HepG2 (cell line): Measurements from ENCODE around the gene SH2B2.

ENCODE experiments used
- EP300 ChIP-seq, 3 experiments: sonication (generic) in 1 of 3; formaldehyde crosslinking in 1 of 3; IDR thresholded peaks; 2 replicates each; pipeline versions ENCODE4 v1.5.1 to v1.6.1; 2011 to 2020; ENCODE audit warnings: low read depth in 2 of 3, low read length in 2 of 3, borderline replicate concordance in 1 of 3, improper control_type of control experiment in 1 of 3, mild to moderate bottlenecking in 1 of 3, missing genetic modification reagents in 1 of 3, moderate library complexity in 1 of 3
- MZF1 ChIP-seq: sonication (generic); formaldehyde crosslinking; IDR thresholded peaks from 2 replicates; pipeline ENCODE4 v1.8.1; 2023; ENCODE audit warnings: mild to moderate bottlenecking, missing genetic modification reagents, borderline replicate concordance
- RARA ChIP-seq: IDR thresholded peaks from 2 replicates; pipeline ENCODE4 v1.6.1; 2016; ENCODE audit warnings: missing genetic modification reagents, missing compliant biosample characterization
- RNF2 ChIP-seq: fragments of 450-650 bp; conservative IDR thresholded peaks from 2 replicates; pipeline ENCODE4 v1.6.1; 2016; ENCODE audit warnings: low read depth
- SOX6 ChIP-seq, 2 experiments: fragments of 450-650 bp in 1 of 2; sonication (generic) in 1 of 2; formaldehyde crosslinking in 1 of 2; IDR thresholded peaks; 2 replicates each; pipeline versions ENCODE4 v1.4.0 to v1.6.1; 2017 to 2020; ENCODE audit warnings: antibody characterized with exemption in 1 of 2, mild to moderate bottlenecking in 1 of 2, missing genetic modification reagents in 1 of 2
- SRF ChIP-seq: IDR thresholded peaks from 2 replicates; pipeline ENCODE4 v1.6.1; 2011; ENCODE audit warnings: mild to moderate bottlenecking, low read depth, low read length, moderate library complexity
- TFDP1 ChIP-seq: IDR thresholded peaks from 2 replicates; pipeline ENCODE4 v1.6.1; 2016; ENCODE audit warnings: missing compliant biosample characterization, missing genetic modification reagents, borderline replicate concordance
- ZC3H4 ChIP-seq: sonication (generic); formaldehyde crosslinking; IDR thresholded peaks from 2 replicates; pipeline ENCODE4 v1.4.0; 2020; ENCODE audit warnings: missing genetic modification reagents, borderline replicate concordance
- ZFP37 ChIP-seq: sonication (generic); formaldehyde crosslinking; IDR thresholded peaks from 2 replicates; pipeline ENCODE4 v1.4.0; 2020; ENCODE audit warnings: missing genetic modification reagents, borderline replicate concordance
- ZNF644 ChIP-seq: IDR thresholded peaks from 2 replicates; pipeline ENCODE4 v1.6.1; 2016; ENCODE audit warnings: low read depth
- TF ChIP-seq, protein P1 (sequence below), 2 experiments: IDR thresholded peaks; 2 replicates each; pipeline ENCODE4 v1.6.1; 2011 to 2012; ENCODE audit warnings: low read length in 2 of 2, borderline replicate concordance in 1 of 2, low read depth in 1 of 2, mild to moderate bottlenecking in 1 of 2, moderate library complexity in 1 of 2
- TF ChIP-seq, protein P2 (sequence below): sonication (generic); formaldehyde crosslinking; IDR thresholded peaks from 2 replicates; pipeline ENCODE4 v1.5.0; 2020; ENCODE audit warnings: mild to moderate bottlenecking, missing genetic modification reagents, moderate library complexity

- TF ChIP-seq, protein P1, sequence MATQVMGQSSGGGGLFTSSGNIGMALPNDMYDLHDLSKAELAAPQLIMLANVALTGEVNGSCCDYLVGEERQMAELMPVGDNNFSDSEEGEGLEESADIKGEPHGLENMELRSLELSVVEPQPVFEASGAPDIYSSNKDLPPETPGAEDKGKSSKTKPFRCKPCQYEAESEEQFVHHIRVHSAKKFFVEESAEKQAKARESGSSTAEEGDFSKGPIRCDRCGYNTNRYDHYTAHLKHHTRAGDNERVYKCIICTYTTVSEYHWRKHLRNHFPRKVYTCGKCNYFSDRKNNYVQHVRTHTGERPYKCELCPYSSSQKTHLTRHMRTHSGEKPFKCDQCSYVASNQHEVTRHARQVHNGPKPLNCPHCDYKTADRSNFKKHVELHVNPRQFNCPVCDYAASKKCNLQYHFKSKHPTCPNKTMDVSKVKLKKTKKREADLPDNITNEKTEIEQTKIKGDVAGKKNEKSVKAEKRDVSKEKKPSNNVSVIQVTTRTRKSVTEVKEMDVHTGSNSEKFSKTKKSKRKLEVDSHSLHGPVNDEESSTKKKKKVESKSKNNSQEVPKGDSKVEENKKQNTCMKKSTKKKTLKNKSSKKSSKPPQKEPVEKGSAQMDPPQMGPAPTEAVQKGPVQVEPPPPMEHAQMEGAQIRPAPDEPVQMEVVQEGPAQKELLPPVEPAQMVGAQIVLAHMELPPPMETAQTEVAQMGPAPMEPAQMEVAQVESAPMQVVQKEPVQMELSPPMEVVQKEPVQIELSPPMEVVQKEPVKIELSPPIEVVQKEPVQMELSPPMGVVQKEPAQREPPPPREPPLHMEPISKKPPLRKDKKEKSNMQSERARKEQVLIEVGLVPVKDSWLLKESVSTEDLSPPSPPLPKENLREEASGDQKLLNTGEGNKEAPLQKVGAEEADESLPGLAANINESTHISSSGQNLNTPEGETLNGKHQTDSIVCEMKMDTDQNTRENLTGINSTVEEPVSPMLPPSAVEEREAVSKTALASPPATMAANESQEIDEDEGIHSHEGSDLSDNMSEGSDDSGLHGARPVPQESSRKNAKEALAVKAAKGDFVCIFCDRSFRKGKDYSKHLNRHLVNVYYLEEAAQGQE (IDR thresholded peaks at IDR 0.05; ENCODE audit: borderline replicate concordance in 1 of 2, low read depth in 1 of 2, low read length in 2 of 2): no peak
- TF ChIP-seq, protein P2, sequence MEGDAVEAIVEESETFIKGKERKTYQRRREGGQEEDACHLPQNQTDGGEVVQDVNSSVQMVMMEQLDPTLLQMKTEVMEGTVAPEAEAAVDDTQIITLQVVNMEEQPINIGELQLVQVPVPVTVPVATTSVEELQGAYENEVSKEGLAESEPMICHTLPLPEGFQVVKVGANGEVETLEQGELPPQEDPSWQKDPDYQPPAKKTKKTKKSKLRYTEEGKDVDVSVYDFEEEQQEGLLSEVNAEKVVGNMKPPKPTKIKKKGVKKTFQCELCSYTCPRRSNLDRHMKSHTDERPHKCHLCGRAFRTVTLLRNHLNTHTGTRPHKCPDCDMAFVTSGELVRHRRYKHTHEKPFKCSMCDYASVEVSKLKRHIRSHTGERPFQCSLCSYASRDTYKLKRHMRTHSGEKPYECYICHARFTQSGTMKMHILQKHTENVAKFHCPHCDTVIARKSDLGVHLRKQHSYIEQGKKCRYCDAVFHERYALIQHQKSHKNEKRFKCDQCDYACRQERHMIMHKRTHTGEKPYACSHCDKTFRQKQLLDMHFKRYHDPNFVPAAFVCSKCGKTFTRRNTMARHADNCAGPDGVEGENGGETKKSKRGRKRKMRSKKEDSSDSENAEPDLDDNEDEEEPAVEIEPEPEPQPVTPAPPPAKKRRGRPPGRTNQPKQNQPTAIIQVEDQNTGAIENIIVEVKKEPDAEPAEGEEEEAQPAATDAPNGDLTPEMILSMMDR (CRISPR knock-in tag): no peak
- no peak for TF ChIP-seq ZNF644 (CRISPR knock-in tag)
- TF ChIP-seq TFDP1: no peak
- no peak for TF ChIP-seq RNF2
- TF ChIP-seq ZC3H4 (CRISPR knock-in tag): no peak
- no peak for TF ChIP-seq SRF
- TF ChIP-seq ZFP37 (CRISPR knock-in tag): no peak
- TF ChIP-seq EP300 (IDR thresholded peaks at IDR 0.05; ENCODE audit: low read depth in 2 of 2, low read length in 2 of 2): no peak
- no peak for TF ChIP-seq EP300 (CRISPR knock-in tag; IDR thresholded peaks at IDR 0.05; ENCODE audit: borderline replicate concordance)
- TF ChIP-seq MZF1: no peak
- no peak for TF ChIP-seq RARA
- no peak for TF ChIP-seq SOX6 (IDR thresholded peaks at IDR 0.05)
- TF ChIP-seq SOX6 (CRISPR knock-in tag; IDR thresholded peaks at IDR 0.05): no peak
These were observed 32.7 kb upstream of the SH2B2 start for GRCh38 chr7:102253973-102254370.
